ENCODE results near the gene EXOG. TPM values are rescaled to one million over a fixed set of nuclear protein-coding genes. Genes with fewer than 3 reads are reported as not detected.

The EXOG gene
- total and polyA plus RNA-seq, 2 donors (not counting 3 experiments of a cell fraction or from before 2014, with no cell fraction given), result 10.8 to 21.9 TPM

DNA sequence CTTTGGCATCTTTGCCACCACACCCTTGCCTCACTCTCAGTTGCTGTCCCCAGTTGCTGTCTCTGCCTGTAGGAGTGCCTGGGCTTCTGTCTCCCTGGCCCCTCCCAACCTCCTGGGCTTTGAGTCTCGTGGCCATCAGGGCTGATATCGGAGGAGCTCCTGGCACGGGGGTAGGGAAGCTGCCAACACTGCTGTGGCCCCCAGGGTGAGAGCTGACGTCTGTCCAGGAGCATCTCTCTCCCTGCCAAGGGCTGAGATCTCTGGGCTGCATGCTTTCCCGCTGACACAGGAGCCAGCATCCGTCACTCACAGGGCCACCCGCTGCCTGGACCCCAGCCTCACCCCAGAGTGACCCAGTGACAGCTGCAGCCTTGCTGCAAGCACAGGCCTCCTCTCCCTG, 47.4 kb downstream of the EXOG start:
- Histone ChIP-seq H3K4me2 (ENCODE audit: insufficient read depth, low read length) (no peak overlapping the region), H3K79me2 (ENCODE audit: control insufficient read depth, insufficient read depth, low read length) (no peaks in the 10 kb centered on the region), H3K36me3 (ENCODE audit: control insufficient read depth in 2 of 2, extremely low read depth in 1 of 2, insufficient read depth in 2 of 2, low read length in 2 of 2) (no peaks in the 10 kb centered on the region), H3K27ac (ENCODE audit: insufficient read depth, low read depth, low read length) (no peak overlapping the region), H3K9me1 (replicated peaks; ENCODE audit: control insufficient read depth, extremely low read depth, insufficient read depth, low read length) (no peaks in the 10 kb centered on the region), H3K9ac (replicated peaks; ENCODE audit: extremely low read depth, insufficient read depth, low read length) (no peak overlapping the region), H3K9me3 (replicated peaks; ENCODE audit: control insufficient read depth, insufficient read depth, low read length) (no peaks in the 10 kb centered on the region), H3K27me3 (ENCODE audit: control insufficient read depth in 2 of 2, insufficient read depth in 2 of 2, low read length in 2 of 2) (no peaks in the 10 kb centered on the region), H4K20me1 (replicated peaks; ENCODE audit: control insufficient read depth, extremely low read depth, insufficient read depth, low read length) (no peaks in the 10 kb centered on the region), H2AFZ (ENCODE audit: low read depth, low read length) (no peak overlapping the region), H3K4me3 (replicated peaks in 1 of 3; ENCODE audit: insufficient read depth in 1 of 3, low read depth in 1 of 3, low read length in 3 of 3) (no peak overlapping the region), H3K4me1 (ENCODE audit: control insufficient read depth, extremely low read depth, insufficient read depth, low read length) (no peaks in the 10 kb centered on the region)
- no peak for DNase-seq (ENCODE audit: low read depth, low spot score)
- TF ChIP-seq EZH2 (IDR thresholded peaks at IDR 0.05; ENCODE audit: borderline replicate concordance, low read depth, low read length, severe bottlenecking), result no peak
- no TSS peak for BruUV-seq (replicated peaks)
- ChIA-PET CTCF (interaction anchor here (3.3 kb wide), 1 partner anchor 23 kb away, joined by 13 read pairs; no protein-coding TSS in a partner anchor), POLR2A (no interaction called here)
- intact Hi-C loops (cut with micrococcal nuclease), result no loop called here
- dilution Hi-C loops (cut with MboI; ENCODE audit: extremely low pct_ligation_motif_present, low sequenced_read_pairs), result no loop called here
- FAIRE-seq, result no peak

DNA sequence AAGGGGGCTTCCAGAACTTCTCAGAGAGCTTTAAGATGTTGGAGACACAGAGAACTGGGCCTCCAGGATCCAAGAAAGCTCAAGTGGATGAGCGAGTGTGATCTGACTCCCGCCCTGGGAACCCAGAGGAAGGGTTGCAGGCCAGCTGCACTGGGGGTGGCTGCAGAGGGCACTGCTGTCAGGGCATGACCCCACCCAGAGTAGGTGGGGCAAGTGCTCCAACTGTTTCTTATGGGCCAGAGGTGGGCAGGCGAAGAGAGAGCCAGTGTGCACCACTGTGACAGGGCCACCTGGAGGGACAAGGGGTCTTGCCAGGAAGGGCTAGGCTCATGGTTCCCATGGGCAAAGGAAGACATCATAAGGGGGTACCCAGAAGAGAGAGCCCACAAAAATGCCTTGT, 48.8 kb downstream of the EXOG start:
- Histone ChIP-seq H3K4me2 (ENCODE audit: insufficient read depth, low read length) (no peak overlapping the region), H3K4me1 (ENCODE audit: control insufficient read depth, extremely low read depth, insufficient read depth, low read length) (no peaks in the 10 kb centered on the region), H4K20me1 (replicated peaks; ENCODE audit: control insufficient read depth, extremely low read depth, insufficient read depth, low read length) (no peaks in the 10 kb centered on the region), H3K9me3 (replicated peaks; ENCODE audit: control insufficient read depth, insufficient read depth, low read length) (no peaks in the 10 kb centered on the region), H3K79me2 (ENCODE audit: control insufficient read depth, insufficient read depth, low read length) (no peaks in the 10 kb centered on the region), H3K9ac (replicated peaks; ENCODE audit: extremely low read depth, insufficient read depth, low read length) (no peak overlapping the region), H3K27ac (ENCODE audit: insufficient read depth, low read depth, low read length) (no peak overlapping the region), H2AFZ (ENCODE audit: low read depth, low read length) (no peak overlapping the region), H3K9me1 (replicated peaks; ENCODE audit: control insufficient read depth, extremely low read depth, insufficient read depth, low read length) (no peaks in the 10 kb centered on the region), H3K27me3 (ENCODE audit: control insufficient read depth in 2 of 2, insufficient read depth in 2 of 2, low read length in 2 of 2) (no peaks in the 10 kb centered on the region), H3K36me3 (ENCODE audit: control insufficient read depth in 2 of 2, extremely low read depth in 1 of 2, insufficient read depth in 2 of 2, low read length in 2 of 2) (no peaks in the 10 kb centered on the region), H3K4me3 (replicated peaks in 1 of 3; ENCODE audit: insufficient read depth in 1 of 3, low read depth in 1 of 3, low read length in 3 of 3) (no peak overlapping the region)
- dilution Hi-C loops (cut with MboI; ENCODE audit: extremely low pct_ligation_motif_present, low sequenced_read_pairs) (no loop called here), intact Hi-C loops (cut with micrococcal nuclease) (no loop called here)
- no TSS peak for BruUV-seq (replicated peaks)
- CTCF ChIA-PET, result interaction anchor here (0.9 to 3.3 kb wide), 3 partner anchors 14 to 106 kb away, joined by 3 to 13 read pairs (median 5); no protein-coding TSS in a partner anchor
- no peak for DNase-seq (ENCODE audit: low read depth, low spot score)
- POLR2A ChIA-PET, result no interaction called here
- TF ChIP-seq MYC (IDR thresholded peaks at IDR 0.05; ENCODE audit: low read depth, low read length) (no peak), POLR2A (IDR thresholded peaks at IDR 0.05; ENCODE audit: low read depth, low read length) (no peak), MAX (IDR thresholded peaks at IDR 0.05; ENCODE audit: insufficient read depth, insufficient read length) (no peak), JUN (IDR thresholded peaks at IDR 0.05; ENCODE audit: borderline replicate concordance, insufficient read depth, insufficient read length, low read depth) (no peak), GATA2 (IDR thresholded peaks at IDR 0.05; ENCODE audit: insufficient read depth, insufficient read length, low read depth, low read length) (no peak), EZH2 (IDR thresholded peaks at IDR 0.05; ENCODE audit: borderline replicate concordance, low read depth, low read length, severe bottlenecking) (no peak), FOS (IDR thresholded peaks at IDR 0.05; ENCODE audit: borderline replicate concordance, insufficient read depth, low read length) (no peak), POLR2AphosphoS5 (IDR thresholded peaks at IDR 0.05; ENCODE audit: insufficient read depth, low read depth, low read length) (no peak)
- TF ChIP-seq, protein P1, sequence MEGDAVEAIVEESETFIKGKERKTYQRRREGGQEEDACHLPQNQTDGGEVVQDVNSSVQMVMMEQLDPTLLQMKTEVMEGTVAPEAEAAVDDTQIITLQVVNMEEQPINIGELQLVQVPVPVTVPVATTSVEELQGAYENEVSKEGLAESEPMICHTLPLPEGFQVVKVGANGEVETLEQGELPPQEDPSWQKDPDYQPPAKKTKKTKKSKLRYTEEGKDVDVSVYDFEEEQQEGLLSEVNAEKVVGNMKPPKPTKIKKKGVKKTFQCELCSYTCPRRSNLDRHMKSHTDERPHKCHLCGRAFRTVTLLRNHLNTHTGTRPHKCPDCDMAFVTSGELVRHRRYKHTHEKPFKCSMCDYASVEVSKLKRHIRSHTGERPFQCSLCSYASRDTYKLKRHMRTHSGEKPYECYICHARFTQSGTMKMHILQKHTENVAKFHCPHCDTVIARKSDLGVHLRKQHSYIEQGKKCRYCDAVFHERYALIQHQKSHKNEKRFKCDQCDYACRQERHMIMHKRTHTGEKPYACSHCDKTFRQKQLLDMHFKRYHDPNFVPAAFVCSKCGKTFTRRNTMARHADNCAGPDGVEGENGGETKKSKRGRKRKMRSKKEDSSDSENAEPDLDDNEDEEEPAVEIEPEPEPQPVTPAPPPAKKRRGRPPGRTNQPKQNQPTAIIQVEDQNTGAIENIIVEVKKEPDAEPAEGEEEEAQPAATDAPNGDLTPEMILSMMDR (IDR thresholded peaks at IDR 0.05; ENCODE audit: extremely low read depth in 1 of 2, insufficient read depth in 1 of 2, low read depth in 1 of 2, low read length in 2 of 2), result no peak
- no peak for FAIRE-seq
